CD4-positive, alpha-beta T cell (primary cell): ENCODE data around the gene C2CD5. TPM values are rescaled to one million over a fixed set of nuclear protein-coding genes. Genes with fewer than 3 reads are reported as not detected.

ENCODE experiments used
- ATAC-seq: fragments of 200-7000 bp; cut with Tn5 transposase; one replicate; pipeline ENCODE4 v1.10.0; 2022; ENCODE audit warnings: mild to moderate bottlenecking; ENCODE audit not compliant: poor library complexity
- CTCF ChIA-PET: fragments of 350-600 bp; sonication (Branson Sonifier 250); formaldehyde crosslinking; loops from one replicate; lab custom pipeline; 2021; ENCODE audit warnings: antibody characterized with exemption, inconsistent platforms; lab: Charles Lee
- POLR2A ChIA-PET: fragments of 350-600 bp; sonication (Branson Sonifier 250); formaldehyde crosslinking; loops from one replicate; lab custom pipeline; 2021; ENCODE audit warnings: antibody characterized with exemption, inconsistent platforms; lab: Charles Lee
- DNase-seq, 14 experiments: peaks; one replicate each; pipeline ENCODE4 v3.0.0-alpha.2; 2013 to 2020; ENCODE audit warnings: mixed read lengths in 2 of 14
- H3K27ac ChIP-seq, 2 donors: one replicate each; pipeline versions ENCODE4 v1.5.1 to v1.7.0; 2013; ENCODE audit warnings: low read length in 2 of 2, low read depth in 1 of 2, mild to moderate bottlenecking in 1 of 2
- H3K27me3 ChIP-seq, 2 experiments: 1 replicate in 1 of 2; 2 replicates in 1 of 2; pipeline versions ENCODE4 v1.6.1 to v1.7.0; 2013; ENCODE audit warnings: low read length in 2 of 2, control low read depth in 1 of 2, mild to moderate bottlenecking in 1 of 2, moderate library complexity in 1 of 2; ENCODE audit not compliant: insufficient read depth in 2 of 2, control insufficient read depth in 1 of 2
- H3K36me3 ChIP-seq: one replicate; pipeline ENCODE4 v1.6.1; 2013; ENCODE audit warnings: low read length, control low read depth; ENCODE audit not compliant: insufficient read depth
- H3K4me1 ChIP-seq: one replicate; pipeline ENCODE4 v1.6.1; 2013; ENCODE audit warnings: low read length, control low read depth; ENCODE audit not compliant: insufficient read depth
- H3K4me3 ChIP-seq: one replicate; pipeline ENCODE4 v1.5.1; 2013; ENCODE audit warnings: mild to moderate bottlenecking, low read length, moderate library complexity
- H3K9me3 ChIP-seq, 2 experiments: 1 replicate in 1 of 2; 2 replicates in 1 of 2; pipeline versions ENCODE4 v1.6.1 to v1.7.0; 2013; ENCODE audit warnings: low read length in 2 of 2, mild to moderate bottlenecking in 2 of 2, control low read depth in 1 of 2, moderate library complexity in 1 of 2; ENCODE audit not compliant: control insufficient read depth in 1 of 2, insufficient read depth in 1 of 2
- H3K27ac Mint-ChIP-seq: one replicate; pipeline ENCODE4 v1.8.0; 2020; ENCODE audit warnings: mixed read lengths
- H3K27me3 Mint-ChIP-seq: one replicate; pipeline ENCODE4 v1.8.0; 2021; ENCODE audit warnings: mixed read lengths
- H3K36me3 Mint-ChIP-seq: one replicate; pipeline ENCODE4 v1.8.0; 2021; ENCODE audit warnings: low read depth, mixed read lengths
- H3K4me1 Mint-ChIP-seq: one replicate; pipeline ENCODE4 v1.8.0; 2021; ENCODE audit warnings: low read depth, mixed read lengths
- H3K4me3 Mint-ChIP-seq: one replicate; pipeline ENCODE4 v1.8.0; 2020; ENCODE audit warnings: mild to moderate bottlenecking, mixed read lengths
- H3K9me3 Mint-ChIP-seq: one replicate; pipeline ENCODE4 v1.8.0; 2020; ENCODE audit warnings: mixed read lengths
- CTCF ChIP-seq: fragments of 200-600 bp; IDR thresholded peaks from one replicate; pipeline ENCODE4 v1.8.0; 2022; ENCODE audit warnings: antibody characterized with exemption, mild to moderate bottlenecking
- intact Hi-C, 2 experiments: fragments of 100-400 bp; cut with DNase I in 1 of 2; cut with micrococcal nuclease in 1 of 2; formaldehyde crosslinking; loops; one replicate each; pipeline versions ENCODE4 v1.15.1 to v1.9.0; 2023 to 2025; cut with DNase I, micrococcal nuclease
- total RNA-seq, 174 experiments: library from RNA in 2 of 174; stranded (reverse) in 2 of 174; gene quantifications; one replicate each; pipeline ENCODE4 v1.2.3 and lab custom pipeline; 2021 to 2026

Gene C2CD5
- total RNA-seq, 2 experiments from 2014 or later: 21.8 to 23.2 TPM

DNA sequence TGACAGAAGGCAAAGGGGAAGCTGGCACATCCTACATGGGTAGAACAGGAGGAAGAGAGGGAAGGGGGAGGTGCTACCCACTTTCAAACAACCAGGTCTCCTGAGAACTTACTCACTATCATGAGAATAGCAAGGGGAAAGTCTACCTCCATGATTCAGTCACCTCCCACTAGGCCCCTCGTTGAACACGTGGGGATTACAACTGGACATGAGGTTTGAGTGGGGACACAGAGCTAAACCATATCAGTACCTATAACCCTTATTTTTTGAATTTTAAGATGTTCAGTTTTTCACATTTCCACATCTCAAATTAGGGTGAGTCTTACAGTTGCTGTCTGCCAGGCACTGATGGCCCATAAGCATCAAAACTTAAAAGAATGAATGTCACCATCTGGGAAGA lies 129.6 kb downstream of the C2CD5 start:
- intact Hi-C loops: no loop called here
- H3K9me3 ChIP-seq: no peaks in the 10 kb centered on the region
- DNase-seq (no peak), ATAC-seq (no peak)
- H3K4me3 ChIP-seq: no peak overlapping the region
- Mint-ChIP-seq H3K4me3 (no peak overlapping the region), H3K27me3 (no peaks in the 10 kb centered on the region), H3K36me3 (no peaks in the 10 kb centered on the region), H3K9me3 (no peaks in the 10 kb centered on the region), H3K4me1 (peaks cover 2% of the 10 kb centered on the region), H3K27ac (no peak overlapping the region)
- ChIA-PET CTCF (no interaction called here), POLR2A (no interaction called here)
- no peaks in the 10 kb centered on the region for H3K36me3 ChIP-seq
- no peaks in the 10 kb centered on the region for H3K27me3 ChIP-seq
- peaks cover 5% of the 10 kb centered on the region for H3K4me1 ChIP-seq
- no peak overlapping the region for H3K27ac ChIP-seq
- TF ChIP-seq CTCF: no peak

- H3K4me3 Mint-ChIP-seq: no peak overlapping the region
- Histone ChIP-seq H3K27ac (no peak overlapping the region), H3K4me3 (no peak overlapping the region), H3K36me3 (no peaks in the 10 kb centered on the region), H3K27me3 (no peaks in the 10 kb centered on the region), H3K9me3 (no peaks in the 10 kb centered on the region), H3K4me1 (peaks cover 12% of the 10 kb centered on the region)
- DNase-seq (no peak), ATAC-seq (no peak)
- H3K9me3 Mint-ChIP-seq: no peaks in the 10 kb centered on the region
- intact Hi-C loops: no loop called here
- H3K4me1 Mint-ChIP-seq: peaks cover 12% of the 10 kb centered on the region
- POLR2A ChIA-PET: no interaction called here
- no peak overlapping the region for H3K27ac Mint-ChIP-seq
- CTCF ChIA-PET: interaction anchor here (0.9 kb wide), 1 partner anchor 78 kb away, joined by 7 read pairs; no protein-coding TSS in a partner anchor
- no peak for TF ChIP-seq CTCF
- H3K36me3 Mint-ChIP-seq: no peaks in the 10 kb centered on the region
- no peaks in the 10 kb centered on the region for H3K27me3 Mint-ChIP-seq
These were observed 130.8 kb downstream of the C2CD5 start for GRCh38 chr12:22413592-22413991.

DNA sequence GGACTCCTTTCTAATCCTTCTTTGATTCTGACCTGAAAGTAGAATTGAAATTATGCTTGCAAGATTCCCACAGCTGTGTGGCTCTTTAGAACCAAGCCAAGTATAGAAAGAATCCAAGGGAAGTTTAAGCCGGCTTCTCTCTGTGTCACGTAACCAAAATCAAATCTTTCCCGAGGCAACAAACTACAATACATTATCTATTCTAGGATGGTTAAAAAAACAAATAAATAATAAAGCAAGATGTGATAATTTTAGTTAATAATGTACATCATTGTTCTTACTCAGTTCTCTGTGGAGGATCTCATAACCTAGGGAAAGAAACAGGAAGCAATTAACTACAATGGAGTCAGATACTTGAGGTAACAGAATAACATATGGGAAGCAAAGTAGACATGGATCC lies 131.8 kb downstream of the C2CD5 start:
- no peak for ATAC-seq
- H3K36me3 Mint-ChIP-seq: no peaks in the 10 kb centered on the region
- H3K9me3 Mint-ChIP-seq: no peaks in the 10 kb centered on the region
- CTCF ChIA-PET: no interaction called here
- Histone ChIP-seq H3K4me3 (no peak overlapping the region), H3K27me3 (no peaks in the 10 kb centered on the region), H3K4me1 (peaks cover 19% of the 10 kb centered on the region), H3K36me3 (no peaks in the 10 kb centered on the region), H3K9me3 (no peaks in the 10 kb centered on the region), H3K27ac (no peak overlapping the region)
- TF ChIP-seq CTCF: no peak
- H3K27ac Mint-ChIP-seq: no peak overlapping the region
- H3K4me1 Mint-ChIP-seq: peaks cover 15% of the 10 kb centered on the region
- intact Hi-C loops: no loop called here
- H3K4me3 Mint-ChIP-seq: no peak overlapping the region
- POLR2A ChIA-PET: no interaction called here
- H3K27me3 Mint-ChIP-seq: no peaks in the 10 kb centered on the region
- no peak for DNase-seq
